Neural cell (in vitro differentiated cells): ENCODE data around the gene CHMP1A. TPM values are rescaled to one million over a fixed set of nuclear protein-coding genes. Genes with fewer than 3 reads are reported as not detected.
A peak's percentile ranks its signal among the peaks of the same experiment; 100 is the strongest.

ENCODE experiments used
- H2AFZ ChIP-seq: fragments of 200-600, 300-800 bp; sonication (generic), shearing (Covaris generic); 2 replicates; pipeline ENCODE4 v1.6.0; 2014; ENCODE audit warnings: low read depth, mild to moderate bottlenecking, antibody characterized with exemption, low read length, moderate library complexity
- H3F3A ChIP-seq: fragments of 200-600 bp; shearing (Covaris generic); 2 replicates; pipeline ENCODE4 v1.6.1; 2016; ENCODE audit warnings: mild to moderate bottlenecking, moderate library complexity, mixed read lengths, antibody characterized with exemption, low read length; ENCODE audit not compliant: insufficient read depth, poor library complexity, severe bottlenecking
- H3K27ac ChIP-seq: fragments of 200-600, 300-800 bp; sonication (generic), shearing (Covaris generic); 2 replicates; pipeline ENCODE4 v1.5.1; 2014; ENCODE audit warnings: mild to moderate bottlenecking, low read length, moderate library complexity
- H3K27me3 ChIP-seq: fragments of 300-800, 200-600 bp; sonication (generic), shearing (Covaris generic); 2 replicates; pipeline ENCODE4 v1.6.0; 2014; ENCODE audit warnings: mild to moderate bottlenecking, low read depth, low read length, moderate library complexity; ENCODE audit not compliant: insufficient read depth
- H3K36me3 ChIP-seq: fragments of 300-800, 200-600 bp; sonication (generic), shearing (Covaris generic); 2 replicates; pipeline ENCODE4 v1.5.1; 2014; ENCODE audit warnings: mild to moderate bottlenecking, antibody characterized with exemption, low read length, moderate library complexity; ENCODE audit not compliant: insufficient read depth
- H3K4me2 ChIP-seq: fragments of 300-800, 200-600 bp; sonication (generic), shearing (Covaris generic); 2 replicates; pipeline ENCODE4 v1.6.0; 2014; ENCODE audit warnings: mild to moderate bottlenecking, low read length
- H3K4me3 ChIP-seq: fragments of 300-800, 200-600 bp; sonication (generic), shearing (Covaris generic); 2 replicates; pipeline ENCODE4 v1.5.1; 2014; ENCODE audit warnings: mild to moderate bottlenecking, low read length, moderate library complexity
- H3K79me2 ChIP-seq: fragments of 200-600 bp; shearing (Covaris generic); replicated peaks from 2 replicates; pipeline ENCODE4 v1.6.0; 2014; ENCODE audit warnings: mild to moderate bottlenecking, low read length, moderate library complexity; ENCODE audit not compliant: insufficient read depth
- H3K9ac ChIP-seq: fragments of 300-800, 200-600 bp; sonication (generic), shearing (Covaris generic); 2 replicates; pipeline ENCODE4 v1.6.1; 2016; ENCODE audit warnings: mild to moderate bottlenecking, low read length, mixed read lengths
- H3K9me2 ChIP-seq: fragments of 200-600 bp; shearing (Covaris generic); 2 replicates; pipeline ENCODE4 v1.6.1; 2016; ENCODE audit warnings: mild to moderate bottlenecking, low read length, mixed read lengths; ENCODE audit not compliant: insufficient read depth
- H3K9me3 ChIP-seq: fragments of 200-600, 300-800 bp; sonication (generic), shearing (Covaris generic); 2 replicates; pipeline ENCODE4 v1.6.1; 2016; ENCODE audit warnings: mild to moderate bottlenecking, mixed run types, low read length, moderate library complexity, mixed read lengths
- H4K20me1 ChIP-seq: fragments of 200-600 bp; shearing (Covaris generic); 2 replicates; pipeline ENCODE4 v1.6.1; 2016; ENCODE audit warnings: mild to moderate bottlenecking, mixed run types; ENCODE audit not compliant: insufficient read depth
- EP300 ChIP-seq: fragments of 450-650 bp; conservative IDR thresholded peaks from 2 replicates; pipeline ENCODE4 v1.6.1; 2014; ENCODE audit warnings: antibody characterized with exemption, mild to moderate bottlenecking, moderate library complexity; ENCODE audit not compliant: poor library complexity, severe bottlenecking
- EZH2 ChIP-seq: fragments of 200-600, 300-800 bp; shearing (Covaris generic), sonication (generic); IDR thresholded peaks from 2 replicates; pipeline ENCODE4 v1.6.1; 2014; ENCODE audit warnings: antibody characterized with exemption, low read length, borderline replicate concordance, mild to moderate bottlenecking; ENCODE audit not compliant: insufficient read depth, poor library complexity, severe bottlenecking
- MXI1 ChIP-seq: fragments of 450-650 bp; conservative IDR thresholded peaks from 2 replicates; pipeline ENCODE4 v1.6.1; 2014; ENCODE audit warnings: antibody characterized with exemption, mild to moderate bottlenecking; ENCODE audit not compliant: poor library complexity, severe bottlenecking
- RAD21 ChIP-seq: fragments of 450-650 bp; conservative IDR thresholded peaks from 2 replicates; pipeline ENCODE4 v1.6.1; 2014; ENCODE audit warnings: antibody characterized with exemption, mild to moderate bottlenecking, moderate library complexity
- SMC3 ChIP-seq: fragments of 450-650 bp; conservative IDR thresholded peaks from 2 replicates; pipeline ENCODE4 v1.6.1; 2014; ENCODE audit warnings: antibody characterized with exemption, mild to moderate bottlenecking, moderate library complexity; ENCODE audit not compliant: poor library complexity
- TAF1 ChIP-seq: IDR thresholded peaks from 2 replicates; pipeline ENCODE4 v1.6.1; 2012; ENCODE audit warnings: low read depth
- polyA plus RNA-seq: library from polyadenylated mRNA; depleted of rRNA; stranded (reverse); fragments of >200 nt; gene quantifications from 2 replicates; pipeline ENCODE4 v1.2.3, GENCODE V29; 2014
- TF ChIP-seq, protein P1 (sequence below): fragments of 450-650 bp; IDR thresholded peaks from 2 replicates; pipeline ENCODE4 v1.5.1; 2014; ENCODE audit warnings: antibody characterized with exemption, mild to moderate bottlenecking, moderate library complexity; ENCODE audit not compliant: poor library complexity, severe bottlenecking

CHMP1A gene
- polyA plus RNA-seq, 1 donor from 2014 or later: 113 TPM

DNA sequence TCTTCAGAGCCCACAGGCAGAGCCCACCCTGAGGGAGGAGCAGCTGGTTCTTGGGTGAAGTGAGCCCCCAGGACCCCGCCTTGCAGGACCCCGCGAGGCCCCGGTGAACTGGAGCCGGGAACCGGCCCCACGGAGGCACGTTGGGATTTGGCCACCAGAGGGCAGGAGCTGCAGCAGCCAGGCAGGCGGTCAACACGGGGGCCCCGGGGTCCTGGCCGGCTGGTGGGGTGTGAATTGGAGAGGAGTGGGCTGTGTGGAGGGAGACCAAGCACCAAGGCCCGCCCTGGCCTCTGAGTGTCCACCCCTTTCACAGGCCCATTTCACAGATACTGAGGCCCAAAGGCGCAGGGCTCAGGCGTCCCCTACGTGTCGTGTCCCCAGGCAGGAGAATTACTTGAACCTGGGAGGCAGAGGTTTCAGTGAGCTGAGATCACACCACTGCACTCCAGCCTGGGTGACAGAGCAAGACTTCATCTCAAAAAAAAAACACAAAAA, 41.9 kb downstream of the CHMP1A start:
- no peaks in the 10 kb centered on the region for H3K79me2 ChIP-seq
- H3F3A ChIP-seq: no peaks in the 10 kb centered on the region
- no peak overlapping the region for H3K27ac ChIP-seq
- no peaks in the 10 kb centered on the region for H4K20me1 ChIP-seq
- no peaks in the 10 kb centered on the region for H3K36me3 ChIP-seq
- TF ChIP-seq, protein P1, sequence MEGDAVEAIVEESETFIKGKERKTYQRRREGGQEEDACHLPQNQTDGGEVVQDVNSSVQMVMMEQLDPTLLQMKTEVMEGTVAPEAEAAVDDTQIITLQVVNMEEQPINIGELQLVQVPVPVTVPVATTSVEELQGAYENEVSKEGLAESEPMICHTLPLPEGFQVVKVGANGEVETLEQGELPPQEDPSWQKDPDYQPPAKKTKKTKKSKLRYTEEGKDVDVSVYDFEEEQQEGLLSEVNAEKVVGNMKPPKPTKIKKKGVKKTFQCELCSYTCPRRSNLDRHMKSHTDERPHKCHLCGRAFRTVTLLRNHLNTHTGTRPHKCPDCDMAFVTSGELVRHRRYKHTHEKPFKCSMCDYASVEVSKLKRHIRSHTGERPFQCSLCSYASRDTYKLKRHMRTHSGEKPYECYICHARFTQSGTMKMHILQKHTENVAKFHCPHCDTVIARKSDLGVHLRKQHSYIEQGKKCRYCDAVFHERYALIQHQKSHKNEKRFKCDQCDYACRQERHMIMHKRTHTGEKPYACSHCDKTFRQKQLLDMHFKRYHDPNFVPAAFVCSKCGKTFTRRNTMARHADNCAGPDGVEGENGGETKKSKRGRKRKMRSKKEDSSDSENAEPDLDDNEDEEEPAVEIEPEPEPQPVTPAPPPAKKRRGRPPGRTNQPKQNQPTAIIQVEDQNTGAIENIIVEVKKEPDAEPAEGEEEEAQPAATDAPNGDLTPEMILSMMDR: peak; percentile 30
- TF ChIP-seq TAF1: no peak
- H3K4me3 ChIP-seq: no peak overlapping the region
- H2AFZ ChIP-seq: no peak overlapping the region
- no peaks in the 10 kb centered on the region for H3K27me3 ChIP-seq
- H3K9me3 ChIP-seq: no peaks in the 10 kb centered on the region
- no peak overlapping the region for H3K9ac ChIP-seq
- H3K9me2 ChIP-seq: no peaks in the 10 kb centered on the region
- no peak overlapping the region for H3K4me2 ChIP-seq

DNA sequence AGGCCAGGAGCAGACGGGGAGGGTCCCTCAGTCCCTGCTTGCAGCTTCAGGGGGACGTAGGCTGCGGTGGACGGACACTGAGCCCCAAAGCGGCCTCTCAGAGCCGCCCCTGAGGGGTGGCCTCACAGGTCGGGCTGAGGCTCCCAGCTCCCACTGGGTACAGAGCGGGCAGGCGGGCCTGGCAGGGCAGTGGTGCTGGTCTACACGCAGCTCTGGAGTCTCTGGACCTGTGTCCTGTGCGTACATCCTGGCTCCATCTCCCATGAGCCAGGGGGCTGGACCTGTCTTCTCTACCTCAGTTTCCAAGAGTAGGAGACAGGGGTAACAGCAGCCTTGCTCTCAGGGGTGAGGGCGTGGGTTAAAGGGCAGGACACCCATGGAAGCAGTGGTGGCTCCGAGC, 42.3 kb downstream of the CHMP1A start:
- no peak overlapping the region for H2AFZ ChIP-seq
- H3K4me2 ChIP-seq: no peak overlapping the region
- H3K79me2 ChIP-seq: no peaks in the 10 kb centered on the region
- no peaks in the 10 kb centered on the region for H3F3A ChIP-seq
- no peak overlapping the region for H3K27ac ChIP-seq
- no peaks in the 10 kb centered on the region for H3K27me3 ChIP-seq
- TF ChIP-seq, protein P1: no peak
- H3K9me2 ChIP-seq: no peaks in the 10 kb centered on the region
- H3K4me3 ChIP-seq: no peak overlapping the region
- H3K9me3 ChIP-seq: no peaks in the 10 kb centered on the region
- no peaks in the 10 kb centered on the region for H4K20me1 ChIP-seq
- H3K36me3 ChIP-seq: no peaks in the 10 kb centered on the region
- H3K9ac ChIP-seq: no peak overlapping the region

DNA sequence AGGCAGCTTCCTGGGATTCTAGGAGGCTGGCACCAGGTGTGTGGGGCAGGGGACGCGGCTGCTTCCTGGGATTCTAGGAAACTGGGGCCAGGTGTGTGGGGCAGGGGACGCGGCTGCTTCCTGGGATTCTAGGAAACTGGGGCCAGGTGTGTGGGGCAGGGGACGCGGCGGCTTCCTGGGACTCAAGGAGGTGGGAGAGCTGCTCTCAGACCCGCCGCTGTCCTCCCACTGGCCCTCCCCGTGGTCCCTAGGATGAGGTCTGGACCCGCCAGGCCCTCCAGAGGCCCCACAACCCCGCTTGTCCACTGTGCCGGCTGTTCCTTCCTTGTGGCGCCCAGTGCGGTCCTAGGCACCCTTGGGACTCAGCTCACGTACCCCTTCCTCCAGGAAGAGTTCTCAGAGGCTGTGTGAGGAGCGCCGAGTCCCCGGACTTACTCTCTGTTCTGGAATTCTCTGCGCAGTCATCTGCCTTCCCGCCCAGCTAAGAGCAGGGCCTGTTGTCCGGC, 43.5 kb downstream of the CHMP1A start:
- no peaks in the 10 kb centered on the region for H3K9me3 ChIP-seq
- H2AFZ ChIP-seq: no peak overlapping the region
- H3K4me2 ChIP-seq: no peak overlapping the region
- no peaks in the 10 kb centered on the region for H3K36me3 ChIP-seq
- no peaks in the 10 kb centered on the region for H4K20me1 ChIP-seq
- no peak overlapping the region for H3K9ac ChIP-seq
- H3K4me3 ChIP-seq: no peak overlapping the region
- no peaks in the 10 kb centered on the region for H3K79me2 ChIP-seq
- H3F3A ChIP-seq: no peaks in the 10 kb centered on the region
- no peaks in the 10 kb centered on the region for H3K9me2 ChIP-seq
- no peaks in the 10 kb centered on the region for H3K27me3 ChIP-seq
- TF ChIP-seq EP300: no peak
- no peak for TF ChIP-seq MXI1
- TF ChIP-seq, protein P1: no peak
- no peak for TF ChIP-seq RAD21
- no peak for TF ChIP-seq SMC3
- no peak for TF ChIP-seq EZH2
- no peak overlapping the region for H3K27ac ChIP-seq
